ENCODE results near the gene PATZ1.

Gene PATZ1

GRCh38 chr22:31313366-31314147 lies 32.6 kb downstream of the PATZ1 start:
- DNase-seq (ENCODE audit: low spot score): peak; percentile 69

- no peak for DNase-seq (ENCODE audit: low spot score)
Observed at GRCh38 chr22:31308181-31308580, 38.0 kb downstream of the PATZ1 start.

- no peak for DNase-seq (ENCODE audit: low spot score)
Observed at GRCh38 chr22:31305194-31305593, 41.0 kb downstream of the PATZ1 start.

GRCh38 chr22:31302537-31302936 lies 43.6 kb downstream of the PATZ1 start:
- no peak for DNase-seq (ENCODE audit: low spot score)

GRCh38 chr22:31302006-31302405 lies 44.1 kb downstream of the PATZ1 start:
- DNase-seq (ENCODE audit: low spot score): no peak

GRCh38 chr22:31300896-31301295 lies 45.2 kb downstream of the PATZ1 start:
- no peak for DNase-seq (ENCODE audit: low spot score)

- DNase-seq (ENCODE audit: low spot score): no peak
Observed at GRCh38 chr22:31295831-31296657, 50.1 kb downstream of the PATZ1 start.

- DNase-seq (ENCODE audit: low spot score): no peak
Observed at GRCh38 chr22:31295360-31295759, 50.8 kb downstream of the PATZ1 start.

- peak; percentile 92 for DNase-seq (ENCODE audit: low spot score)
Observed at GRCh38 chr22:31292236-31292989, 53.7 kb downstream of the PATZ1 start, which contains the start of gene PIK3IP1. Gene PIK3IP1, minus strand, starts transcription at chr22:31292488. Its CDS starts 144 bp downstream, at chr22:31292344.

GRCh38 chr22:31291481-31292235 lies 54.5 kb downstream of the PATZ1 start:
- no peak for DNase-seq (ENCODE audit: low spot score)

GRCh38 chr22:31290494-31291471 lies 55.4 kb downstream of the PATZ1 start:
- peak; percentile 95 for DNase-seq (ENCODE audit: low spot score)

- peak; percentile 17 for DNase-seq (ENCODE audit: low spot score)
Observed at GRCh38 chr22:31289344-31289743, 56.8 kb downstream of the PATZ1 start.

- no peak for DNase-seq (ENCODE audit: low spot score)
Observed at GRCh38 chr22:31288496-31289240, 57.5 kb downstream of the PATZ1 start.

- no peak for DNase-seq (ENCODE audit: low spot score)
Observed at GRCh38 chr22:31287818-31288495, 58.2 kb downstream of the PATZ1 start.

- DNase-seq (ENCODE audit: low spot score): peak; percentile 83
Observed at GRCh38 chr22:31286360-31287255, 59.5 kb downstream of the PATZ1 start.

- DNase-seq (ENCODE audit: low spot score): no peak
Observed at GRCh38 chr22:31284281-31285155, 61.6 kb downstream of the PATZ1 start.

Measured in CD4-positive, alpha-beta T cell treated with Interleukin-6 at 100 ng/mL for 8 hours (primary cell).